ENCODE measurements around the gene JHY.
A peak's percentile ranks its signal among the peaks of the same experiment; 100 is the strongest.

Gene JHY

GRCh38 chr11:122963961-122964360 is 81.4 kb downstream of the JHY start:
- no peak for DNase-seq

GRCh38 chr11:122976061-122976733 is 93.6 kb downstream of the JHY start:
- no peak for DNase-seq

DNA sequence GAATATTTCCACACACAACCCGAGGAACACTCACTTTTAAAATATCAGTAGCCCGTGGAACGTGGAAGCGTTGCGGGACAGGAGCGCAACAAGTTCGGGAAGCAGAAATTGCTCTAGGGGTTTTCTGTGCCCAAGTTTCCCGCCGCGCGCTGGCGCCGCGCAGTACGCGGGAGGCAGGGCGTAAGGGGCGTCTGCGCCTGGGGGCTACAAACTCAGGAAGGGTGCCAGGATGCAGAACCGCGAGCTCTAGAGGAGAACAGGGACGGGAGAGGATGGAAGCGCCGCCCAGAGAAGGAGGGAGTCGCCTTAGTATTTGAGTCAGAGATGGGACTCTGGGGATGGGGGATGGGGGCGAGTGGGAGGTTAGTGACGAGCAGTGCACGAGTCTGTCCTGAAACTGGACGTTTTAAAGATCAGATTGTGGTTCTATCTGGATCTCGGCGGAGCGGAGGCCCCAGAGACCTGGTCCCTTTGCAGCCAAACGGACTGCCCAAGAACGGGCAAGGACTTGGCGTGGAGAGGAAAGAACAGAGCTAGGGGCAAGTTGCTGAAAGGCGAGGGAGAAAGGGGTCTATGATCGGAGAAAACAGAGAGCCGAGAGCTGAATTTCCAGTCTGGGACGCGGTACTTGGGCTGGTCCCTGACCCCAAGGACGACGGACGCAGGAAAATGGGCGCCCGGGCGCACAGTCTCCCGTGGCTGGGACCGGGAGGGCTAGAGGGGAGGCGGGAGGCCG is 94.3 kb downstream of the JHY start:
- no peak for DNase-seq

- DNase-seq: no peak
Observed at GRCh38 chr11:122977470-122978298, 95.1 kb downstream of the JHY start.

GRCh38 chr11:122978299-122978620 is 95.7 kb downstream of the JHY start:
- DNase-seq: no peak

DNA sequence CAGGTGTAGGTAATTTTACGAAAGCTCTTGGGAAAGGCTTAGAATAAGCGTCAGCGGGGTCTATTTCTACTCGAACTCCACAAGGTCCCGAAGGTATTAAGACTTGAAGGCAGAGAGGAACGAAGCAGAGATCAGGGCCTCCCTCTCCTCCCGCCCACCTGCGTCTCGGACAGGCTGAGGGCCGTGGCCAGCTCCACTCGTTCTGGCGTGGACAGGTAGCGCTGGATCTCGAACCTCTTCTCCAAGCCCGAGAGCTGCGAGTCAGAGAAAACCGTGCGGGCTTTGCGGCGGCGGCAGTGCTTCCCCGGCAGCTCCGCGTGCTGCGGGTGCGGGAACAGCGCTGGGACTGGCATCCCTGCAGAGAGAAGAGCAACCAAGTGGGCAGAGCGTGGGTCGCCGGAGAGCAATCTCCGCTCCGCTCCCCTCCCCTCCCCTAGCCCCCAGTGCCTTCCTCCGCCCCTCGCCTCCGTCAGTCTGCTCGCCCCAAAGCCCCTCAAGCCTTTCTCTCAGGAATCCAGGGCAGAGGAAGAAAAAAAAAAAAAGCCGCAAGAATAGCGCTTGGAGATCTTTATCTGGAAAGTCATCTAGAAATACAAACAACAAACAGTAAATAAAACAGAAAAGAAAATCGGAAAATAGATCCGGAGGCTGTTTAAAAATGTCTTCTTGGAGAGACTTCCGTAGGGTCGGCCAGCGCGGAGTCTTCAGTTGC is 96.7 kb downstream of the JHY start:
- no peak for DNase-seq

DNA sequence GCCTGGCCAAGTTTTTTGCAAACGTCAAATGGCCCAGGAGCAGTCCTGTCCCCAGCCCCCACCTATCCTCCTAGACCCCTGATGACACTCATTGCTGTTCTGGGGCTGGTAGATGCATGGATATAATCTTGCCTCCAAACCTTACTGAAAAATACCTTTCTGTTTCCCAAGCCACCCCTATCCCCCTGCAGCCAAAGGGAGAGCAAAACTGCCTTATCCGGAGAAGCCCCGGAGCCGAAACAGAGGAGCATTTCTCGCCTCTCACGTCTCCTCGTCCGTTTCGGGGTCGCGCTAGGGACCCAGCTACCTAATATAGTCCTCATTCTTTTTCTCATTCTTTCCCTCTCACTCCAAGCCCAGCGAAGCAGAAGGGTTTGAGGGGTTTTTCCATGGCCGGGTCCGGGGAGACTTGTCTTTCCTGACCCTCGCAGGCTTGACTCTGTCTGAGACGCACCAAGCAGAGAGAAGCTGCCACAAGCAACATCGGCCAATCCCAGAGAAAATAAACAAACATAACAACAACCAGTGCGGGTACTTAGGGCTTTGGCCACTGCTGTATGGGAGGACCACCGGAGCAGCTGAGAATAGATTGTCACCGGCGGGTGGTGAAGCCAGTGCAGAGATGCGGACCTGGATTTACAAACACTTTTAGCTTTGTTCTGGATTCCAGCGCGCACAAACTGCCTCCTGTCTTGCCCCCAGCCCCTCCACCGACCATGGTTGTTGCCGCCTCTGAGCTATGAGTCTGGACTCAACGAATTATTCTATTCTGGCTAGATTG is 97.4 kb downstream of the JHY start:
- no peak for DNase-seq

- DNase-seq: peak; percentile 66
Observed at GRCh38 chr11:122981388-122982264, 99.1 kb downstream of the JHY start, which contains the start of gene BSX. TSS of gene BSX (minus strand) at chr11:122981834. CDS start at chr11:122981671, 163 bp downstream.

DNA sequence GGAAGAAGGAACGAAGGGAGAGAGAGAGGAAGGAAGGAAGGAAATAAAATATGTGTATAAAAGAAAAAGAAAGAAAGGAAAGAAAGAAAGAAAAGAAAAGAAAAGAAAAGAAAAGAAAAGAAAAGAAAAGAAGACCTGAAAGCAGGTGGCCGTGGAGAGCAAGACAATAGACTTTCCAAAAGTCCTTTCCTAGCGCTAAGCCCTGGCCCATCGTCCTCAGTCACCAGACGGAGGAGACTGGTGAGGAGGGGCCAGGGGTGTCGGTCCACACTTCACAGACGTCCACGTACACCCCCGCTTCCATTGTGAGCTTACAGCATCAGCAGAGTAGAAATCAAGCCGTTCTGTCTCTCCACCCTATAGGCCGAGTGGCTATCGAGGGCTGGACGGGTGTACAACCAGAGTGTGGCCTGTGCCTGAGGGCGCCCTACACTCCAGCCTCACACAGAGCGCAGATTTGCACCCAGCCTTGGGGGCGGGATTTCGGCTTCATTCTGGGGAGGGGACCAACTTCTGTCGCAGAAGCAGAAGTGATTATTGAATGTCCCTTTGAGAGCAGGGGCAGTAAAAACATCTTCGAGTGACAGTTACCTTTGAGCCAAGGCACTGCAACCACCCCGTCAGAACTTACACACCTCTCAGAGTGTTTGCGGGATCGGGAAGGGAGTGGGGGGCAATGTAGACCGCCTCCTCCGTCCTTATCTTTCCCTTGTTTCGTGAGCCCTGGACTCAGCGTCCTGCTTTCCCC is 101.1 kb downstream of the JHY start:
- no peak for DNase-seq

- no peak for DNase-seq
Observed at GRCh38 chr11:122984186-122985011, 101.8 kb downstream of the JHY start.

DNA sequence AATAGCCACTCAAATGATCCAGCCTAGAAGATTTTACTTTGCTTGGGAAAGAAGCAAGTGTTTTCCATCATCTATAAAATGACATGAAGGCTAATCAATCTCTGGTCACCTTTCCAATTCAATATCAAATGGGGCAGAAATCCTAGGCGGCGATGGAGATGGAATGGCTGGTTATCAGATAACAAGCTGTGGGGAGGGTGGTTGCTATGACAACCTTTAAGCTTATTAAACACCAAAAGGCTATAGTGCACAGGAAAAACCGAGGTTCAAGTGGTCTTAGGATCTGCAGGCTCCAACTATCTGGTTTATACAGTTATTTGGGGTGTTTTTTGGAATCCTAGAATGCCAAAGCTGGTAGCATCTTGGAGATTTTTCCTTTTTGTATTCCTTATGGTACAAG is 113.0 kb downstream of the JHY start:
- DNase-seq: no peak

GRCh38 chr11:122998727-122999366 is 116.3 kb downstream of the JHY start:
- DNase-seq: no peak

GRCh38 chr11:123000721-123001120 is 118.2 kb downstream of the JHY start:
- DNase-seq: no peak

GRCh38 chr11:123006860-123007542 is 124.4 kb downstream of the JHY start:
- DNase-seq: no peak
